Measurements from ENCODE around the gene TSNAXIP1. TPM values are rescaled to one million over a fixed set of nuclear protein-coding genes. Genes with fewer than 3 reads are reported as not detected.

Gene TSNAXIP1
- total RNA-seq, 1 experiment from 2014 or later, result 1.2 TPM

DNA sequence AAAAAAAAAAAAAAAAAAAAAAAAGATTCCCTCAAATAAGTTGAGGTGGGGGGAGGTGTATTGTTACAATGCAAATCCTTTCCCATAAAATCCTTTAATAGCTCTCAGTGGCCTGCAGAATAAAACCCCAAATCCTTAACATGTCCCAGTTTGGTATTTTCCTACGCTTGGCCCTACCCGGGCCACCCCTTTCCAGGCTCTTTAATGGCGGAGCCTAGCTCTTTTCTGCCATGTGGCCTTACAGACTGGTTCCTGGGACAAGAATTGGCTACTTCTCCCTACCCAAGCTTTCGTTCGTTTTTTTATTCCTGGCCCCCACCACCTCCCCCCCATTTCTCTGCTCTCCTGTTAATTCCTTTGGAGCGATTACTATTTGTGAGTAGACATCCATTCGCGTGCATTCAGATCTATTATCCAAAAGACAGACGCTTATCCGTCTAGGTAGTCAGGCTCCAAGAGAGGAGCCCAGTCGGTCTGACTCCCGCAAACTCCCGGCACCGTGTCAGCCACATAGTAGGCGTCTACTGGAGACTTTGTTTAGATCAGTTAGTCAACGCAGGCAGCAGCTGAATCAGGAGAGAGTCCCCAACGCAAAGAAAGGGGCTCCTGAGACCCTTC is 34.6 kb downstream of the TSNAXIP1 start:
- Histone ChIP-seq H3K79me2 (ENCODE audit: insufficient read depth, low read length) (peaks cover 19% of the 10 kb centered on the region; the same call in 1 of the 2 replicates), H3K4me2 (ENCODE audit: low read length) (peak overlapping the region; percentile 90), H3K4me3 (replicated peaks in 1 of 2; ENCODE audit: low read depth in 1 of 2, low read length in 2 of 2) (peak overlapping the region; percentile 65 to 69), H3K27me3 (ENCODE audit: insufficient read depth, low read length) (no peaks in the 10 kb centered on the region), H3K36me3 (ENCODE audit: control insufficient read depth in 1 of 2, insufficient read depth in 2 of 2, low read length in 2 of 2) (no peaks in the 10 kb centered on the region), H2AFZ (ENCODE audit: low read depth, low read length, poor library complexity, severe bottlenecking) (peak overlapping the region; percentile 72), H3K9me2 (ENCODE audit: insufficient read depth) (no peaks in the 10 kb centered on the region), H3K27ac (ENCODE audit: low read depth, low read length) (peak overlapping the region; percentile 96), H4K20me1 (ENCODE audit: insufficient read depth) (no peaks in the 10 kb centered on the region), H3K9me3 (ENCODE audit: control insufficient read depth in 1 of 2, insufficient read depth in 1 of 2, low read depth in 1 of 2, low read length in 2 of 2) (no peaks in the 10 kb centered on the region), H3K4me1 (ENCODE audit: control insufficient read depth in 1 of 2, insufficient read depth in 2 of 2, low read length in 2 of 2) (peaks cover 16 to 44% of the 10 kb centered on the region in 2 experiments), H3K9ac (ENCODE audit: low read length) (peak overlapping the region; percentile 69)
- BruUV-seq (replicated peaks), result no TSS peak
- intact Hi-C loops (cut with micrococcal nuclease), result no loop called here
- ChIA-PET RAD21 (ENCODE audit: low non-redundant PET in 1 of 2, low total read pairs in 2 of 2, uncharacterized antibody in 2 of 2, unreplicated experiment in 2 of 2) (no interaction called here), POLR2A (no interaction called here), CTCF (no interaction called here)
- DNase-seq (ENCODE audit: low read depth, low spot score), result no peak
- TF ChIP-seq POLR2AphosphoS5 (IDR thresholded peaks at IDR 0.05; ENCODE audit: low read depth, low read length) (no peak), POLR2A (IDR thresholded peaks at IDR 0.05; ENCODE audit: borderline replicate concordance, extremely low read depth, insufficient read depth, insufficient read length) (peak; percentile 70)
- peak; percentile 4 for ATAC-seq

DNA sequence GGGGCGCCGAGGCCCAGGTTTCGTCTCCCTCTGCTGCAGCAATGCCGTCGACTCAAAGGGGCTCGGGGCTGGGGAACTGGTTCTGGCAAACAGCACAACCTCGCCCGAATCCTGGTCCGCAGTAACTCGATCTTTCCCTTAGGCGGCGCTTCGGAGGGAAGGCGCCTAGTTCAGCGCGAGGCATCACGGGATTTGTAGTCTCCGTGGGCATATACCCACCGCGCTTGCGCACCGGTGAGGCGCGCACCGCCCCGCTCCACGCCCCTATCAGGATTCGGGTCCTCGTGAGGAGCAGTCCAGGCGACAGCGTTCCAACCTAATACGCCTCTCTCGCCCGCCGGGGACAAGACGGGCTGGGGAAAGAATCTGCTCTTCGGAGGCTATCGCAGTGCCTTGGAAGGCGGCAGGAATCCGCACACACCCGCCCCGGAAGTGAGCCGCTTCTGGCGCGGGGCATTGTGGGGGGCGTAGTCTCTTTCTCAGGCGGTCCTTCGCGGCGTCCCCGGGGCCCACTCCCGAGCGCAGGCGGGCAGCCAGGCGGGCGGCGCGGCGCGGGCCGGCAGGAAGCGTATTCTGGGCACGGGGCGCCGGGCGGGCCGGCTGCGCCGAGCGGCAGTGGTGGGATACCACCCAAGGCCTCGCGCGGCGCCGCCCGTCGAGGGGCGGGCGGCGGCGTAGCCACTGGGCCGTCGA is 35.3 kb downstream of the TSNAXIP1 start, which contains the start of gene THAP11:
Gene THAP11 (plus strand): TSS at position 505 of the 693 bp plus-strand sequence. CDS start 235 bp downstream, outside the sequence.
- ATAC-seq, result peak; percentile 65
- H4K20me1 ChIP-seq (ENCODE audit: insufficient read depth), result no peaks in the 10 kb centered on the region
- no peaks in the 10 kb centered on the region for H3K9me3 ChIP-seq (ENCODE audit: control insufficient read depth in 1 of 2, insufficient read depth in 1 of 2, low read depth in 1 of 2, low read length in 2 of 2)
- peak within 1 kb of the TSS; percentile 96 for H3K27ac ChIP-seq (ENCODE audit: low read depth, low read length)
- POLR2A ChIA-PET, result no interaction called here
- DNase-seq (ENCODE audit: low read depth, low spot score), result peak; percentile 91
- no peaks in the 10 kb centered on the region for H3K9me2 ChIP-seq (ENCODE audit: insufficient read depth)
- no TSS peak for BruUV-seq (replicated peaks)
- RAD21 ChIA-PET (ENCODE audit: low non-redundant PET in 1 of 2, low total read pairs in 2 of 2, uncharacterized antibody in 2 of 2, unreplicated experiment in 2 of 2), result no interaction called here
- peak within 1 kb of the TSS; percentile 92 for H2AFZ ChIP-seq (ENCODE audit: low read depth, low read length, poor library complexity, severe bottlenecking)
- H3K79me2 ChIP-seq (ENCODE audit: insufficient read depth, low read length), result peaks cover 19% of the 10 kb centered on the region; the same call in 1 of the 2 replicates
- peak; percentile 38 for TF ChIP-seq POLR2AphosphoS5 (IDR thresholded peaks at IDR 0.05; ENCODE audit: low read depth, low read length)
- TF ChIP-seq, protein P1, sequence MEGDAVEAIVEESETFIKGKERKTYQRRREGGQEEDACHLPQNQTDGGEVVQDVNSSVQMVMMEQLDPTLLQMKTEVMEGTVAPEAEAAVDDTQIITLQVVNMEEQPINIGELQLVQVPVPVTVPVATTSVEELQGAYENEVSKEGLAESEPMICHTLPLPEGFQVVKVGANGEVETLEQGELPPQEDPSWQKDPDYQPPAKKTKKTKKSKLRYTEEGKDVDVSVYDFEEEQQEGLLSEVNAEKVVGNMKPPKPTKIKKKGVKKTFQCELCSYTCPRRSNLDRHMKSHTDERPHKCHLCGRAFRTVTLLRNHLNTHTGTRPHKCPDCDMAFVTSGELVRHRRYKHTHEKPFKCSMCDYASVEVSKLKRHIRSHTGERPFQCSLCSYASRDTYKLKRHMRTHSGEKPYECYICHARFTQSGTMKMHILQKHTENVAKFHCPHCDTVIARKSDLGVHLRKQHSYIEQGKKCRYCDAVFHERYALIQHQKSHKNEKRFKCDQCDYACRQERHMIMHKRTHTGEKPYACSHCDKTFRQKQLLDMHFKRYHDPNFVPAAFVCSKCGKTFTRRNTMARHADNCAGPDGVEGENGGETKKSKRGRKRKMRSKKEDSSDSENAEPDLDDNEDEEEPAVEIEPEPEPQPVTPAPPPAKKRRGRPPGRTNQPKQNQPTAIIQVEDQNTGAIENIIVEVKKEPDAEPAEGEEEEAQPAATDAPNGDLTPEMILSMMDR (IDR thresholded peaks at IDR 0.05 in 2 of 3, conservative IDR thresholded peaks at IDR 0.05 in 1 of 3; ENCODE audit: borderline replicate concordance in 1 of 3, insufficient read depth in 1 of 3, low read depth in 2 of 3, low read length in 2 of 3), result peak; percentile 55 to 72 (median 59)
- peak; percentile 91 for TF ChIP-seq ZFX (IDR thresholded peaks at IDR 0.05)
- TF ChIP-seq FOSL1 (IDR thresholded peaks at IDR 0.05; ENCODE audit: low read depth), result no peak
- peak; percentile 49; the same call in 1 of the 2 replicates for TF ChIP-seq SP1 (IDR thresholded peaks at IDR 0.05; ENCODE audit: low read depth)
- TF ChIP-seq ZNF274 (IDR thresholded peaks at IDR 0.05; ENCODE audit: low read depth, low read length), result no peak
- TF ChIP-seq, protein P2, sequence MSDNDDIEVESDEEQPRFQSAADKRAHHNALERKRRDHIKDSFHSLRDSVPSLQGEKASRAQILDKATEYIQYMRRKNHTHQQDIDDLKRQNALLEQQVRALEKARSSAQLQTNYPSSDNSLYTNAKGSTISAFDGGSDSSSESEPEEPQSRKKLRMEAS (IDR thresholded peaks at IDR 0.05), result peak; percentile 8; the same call in 1 of the 2 replicates
- peak; percentile 53 for TF ChIP-seq YY1 (IDR thresholded peaks at IDR 0.05; ENCODE audit: extremely low read depth, insufficient replicate concordance, low read depth, low read length)
- TF ChIP-seq POLR2A (IDR thresholded peaks at IDR 0.05; ENCODE audit: borderline replicate concordance, extremely low read depth, insufficient read depth, insufficient read length), result peak; percentile 8
- H3K27me3 ChIP-seq (ENCODE audit: insufficient read depth, low read length), result no peaks in the 10 kb centered on the region
- peak within 1 kb of the TSS; percentile 65 to 69 for H3K4me3 ChIP-seq (replicated peaks in 1 of 2; ENCODE audit: low read depth in 1 of 2, low read length in 2 of 2)
- H3K9ac ChIP-seq (ENCODE audit: low read length), result peak within 1 kb of the TSS; percentile 69
- CTCF ChIA-PET, result no interaction called here
- H3K36me3 ChIP-seq (ENCODE audit: control insufficient read depth in 1 of 2, insufficient read depth in 2 of 2, low read length in 2 of 2), result no peaks in the 10 kb centered on the region
- intact Hi-C loops (cut with micrococcal nuclease), result no loop called here
- H3K4me2 ChIP-seq (ENCODE audit: low read length), result peak within 1 kb of the TSS; percentile 90
- H3K4me1 ChIP-seq (ENCODE audit: control insufficient read depth in 1 of 2, insufficient read depth in 2 of 2, low read length in 2 of 2), result peaks cover 16 to 45% of the 10 kb centered on the region in 2 experiments
